Thymus (tissue), 11 donors: Measurements from ENCODE around the gene RIMS3. TPM values are rescaled to one million over a fixed set of nuclear protein-coding genes. Genes with fewer than 3 reads are reported as not detected.
A peak's percentile ranks its signal among the peaks of the same experiment; 100 is the strongest.

Source experiments
- DNase-seq, 9 donors: peaks; one replicate each; pipeline ENCODE4 v3.0.0-alpha.2; 2013; ENCODE audit warnings: low spot score in 9 of 9, low read depth in 6 of 9, missing footprints in 1 of 9
- H3K27ac ChIP-seq, 2 donors: one replicate each; pipeline ENCODE4 v1.5.1; 2013; ENCODE audit warnings: control low read depth in 1 of 2, low read depth in 1 of 2, low read length in 1 of 2, mild to moderate bottlenecking in 1 of 2, moderate library complexity in 1 of 2
- H3K27me3 ChIP-seq, 2 donors: one replicate each; pipeline ENCODE4 v1.5.1; 2013; ENCODE audit warnings: low read length in 1 of 2; ENCODE audit not compliant: control insufficient read depth in 2 of 2, insufficient read depth in 1 of 2
- H3K36me3 ChIP-seq, 2 donors: one replicate each; pipeline ENCODE4 v1.5.1; 2013; ENCODE audit warnings: low read length in 1 of 2, mild to moderate bottlenecking in 1 of 2, moderate library complexity in 1 of 2; ENCODE audit not compliant: control insufficient read depth in 2 of 2, insufficient read depth in 2 of 2
- H3K4me1 ChIP-seq, 2 donors: one replicate each; pipeline ENCODE4 v1.5.1; 2013; ENCODE audit warnings: low read length in 2 of 2; ENCODE audit not compliant: control insufficient read depth in 2 of 2, insufficient read depth in 2 of 2
- H3K4me3 ChIP-seq, 2 donors: one replicate each; pipeline ENCODE4 v1.5.1; 2013; ENCODE audit warnings: low read length in 2 of 2, control low read depth in 1 of 2, mild to moderate bottlenecking in 1 of 2
- H3K9me3 ChIP-seq, 2 donors: one replicate each; pipeline ENCODE4 v1.5.1; 2013; ENCODE audit warnings: low read length in 1 of 2, mild to moderate bottlenecking in 1 of 2; ENCODE audit not compliant: control insufficient read depth in 2 of 2, insufficient read depth in 1 of 2
- WGBS: extraction: QIAGEN DNeasy Blood & Tissue Kit; methylation state at CpG from one replicate; pipeline ENCODE4 v1.1.7; 2013; 5-methylcytosine and 5-hydroxymethylcytosine counted together
- polyA plus RNA-seq: library from polyadenylated mRNA; stranded (reverse); fragments of 200-250 nt; gene quantifications from one replicate; pipeline ENCODE4 v1.2.3, GENCODE V29; 2013
- total RNA-seq: library from RNA; stranded (reverse); fragments of 120-200 nt; gene quantifications from one replicate; pipeline ENCODE4 v1.2.4, GENCODE V29; 2013
- donor health status: healthy.

The RIMS3 gene
- total and polyA plus RNA-seq, 2 donors = 2.1 to 3.8 TPM

GRCh38 chr1:40662864-40663263 is 2.6 kb downstream of the RIMS3 start:
- H3K27ac ChIP-seq = peak overlapping the region in 1 of 2 donors; percentile 83

GRCh38 chr1:40662151-40662550 is 3.3 kb downstream of the RIMS3 start:
- Histone ChIP-seq H3K4me3 (no peak overlapping the region), H3K36me3 (no peaks in the 10 kb centered on the region), H3K4me1 (peaks cover 39 to 68% of the 10 kb centered on the region in 2 donors), H3K9me3 (peaks cover 0 to 3% of the 10 kb centered on the region in 2 donors), H3K27ac (no peak overlapping the region), H3K27me3 (peaks cover 0 to 4% of the 10 kb centered on the region in 2 donors)
- 93% methylated on average over 6 of the region's 6 CpGs for WGBS
- DNase-seq = no peak

More at GRCh38 chr1:40662864-40663263, 2.6 kb downstream of the RIMS3 start:
- no peak for DNase-seq
- 78% methylated on average over 4 of the region's 4 CpGs for WGBS
- H3K4me1 ChIP-seq = peaks cover 39 to 68% of the 10 kb centered on the region in 2 donors
- H3K36me3 ChIP-seq = no peaks in the 10 kb centered on the region
- H3K9me3 ChIP-seq = peaks cover 0 to 3% of the 10 kb centered on the region in 2 donors
- peaks cover 0 to 4% of the 10 kb centered on the region in 2 donors for H3K27me3 ChIP-seq
- no peak overlapping the region for H3K4me3 ChIP-seq

- peaks cover 0 to 3% of the 10 kb centered on the region in 2 donors for H3K9me3 ChIP-seq
- H3K27me3 ChIP-seq = peaks cover 0 to 4% of the 10 kb centered on the region in 2 donors
- no peak overlapping the region for H3K4me3 ChIP-seq
- H3K27ac ChIP-seq = no peak overlapping the region
- peaks cover 39 to 68% of the 10 kb centered on the region in 2 donors for H3K4me1 ChIP-seq
- 95% methylated on average over 5 of the region's 5 CpGs for WGBS
- no peaks in the 10 kb centered on the region for H3K36me3 ChIP-seq
- DNase-seq = no peak
These were observed 3.8 kb downstream of the RIMS3 start for GRCh38 chr1:40661678-40662077.

- H3K9me3 ChIP-seq = peaks cover 0 to 3% of the 10 kb centered on the region in 2 donors
- H3K4me3 ChIP-seq = no peak overlapping the region
- H3K27ac ChIP-seq = no peak overlapping the region
- H3K4me1 ChIP-seq = peaks cover 27 to 58% of the 10 kb centered on the region in 2 donors
- no peak for DNase-seq
- peaks cover 0 to 4% of the 10 kb centered on the region in 2 donors for H3K27me3 ChIP-seq
- WGBS = 85% methylated on average over 7 of the region's 7 CpGs
- H3K36me3 ChIP-seq = no peaks in the 10 kb centered on the region
These were observed 5.9 kb downstream of the RIMS3 start for GRCh38 chr1:40659649-40659947.

GRCh38 chr1:40658751-40659648 is 6.5 kb downstream of the RIMS3 start:
- DNase-seq = no peak
- no peak overlapping the region for H3K27ac ChIP-seq
- H3K36me3 ChIP-seq = no peaks in the 10 kb centered on the region
- H3K4me3 ChIP-seq = no peak overlapping the region
- peaks cover 0 to 9% of the 10 kb centered on the region in 2 donors for H3K27me3 ChIP-seq
- H3K9me3 ChIP-seq = peaks cover 0 to 3% of the 10 kb centered on the region in 2 donors
- peaks cover 21 to 56% of the 10 kb centered on the region in 2 donors for H3K4me1 ChIP-seq
- WGBS = 86% methylated on average over 16 of the region's 16 CpGs

- H3K36me3 ChIP-seq = no peaks in the 10 kb centered on the region
- H3K4me1 ChIP-seq = peaks cover 5 to 40% of the 10 kb centered on the region in 2 donors
- DNase-seq = no peak
- H3K27me3 ChIP-seq = peaks cover 0 to 26% of the 10 kb centered on the region in 2 donors
- no peak overlapping the region for H3K4me3 ChIP-seq
- WGBS = 97% methylated on average over 7 of the region's 7 CpGs
- peaks cover 0 to 3% of the 10 kb centered on the region in 2 donors for H3K9me3 ChIP-seq
- H3K27ac ChIP-seq = no peak overlapping the region
These were observed 8.4 kb downstream of the RIMS3 start for GRCh38 chr1:40657046-40657445.

- Histone ChIP-seq H3K4me1 (peaks cover 2 to 24% of the 10 kb centered on the region in 2 donors), H3K9me3 (no peaks in the 10 kb centered on the region)
- peak in 2 of 9 donors; percentile 12 to 36 for DNase-seq
These were observed 11.5 kb downstream of the RIMS3 start for GRCh38 chr1:40653851-40654537.

GRCh38 chr1:40652979-40653378 is 12.5 kb downstream of the RIMS3 start:
- Histone ChIP-seq H3K27me3 (peaks cover 0 to 32% of the 10 kb centered on the region in 2 donors), H3K9me3 (no peaks in the 10 kb centered on the region), H3K4me1 (peaks cover 5 to 23% of the 10 kb centered on the region in 2 donors), H3K4me3 (no peak overlapping the region), H3K27ac (no peak overlapping the region), H3K36me3 (no peaks in the 10 kb centered on the region)
- WGBS = over 99% methylated on average over 4 of the region's 4 CpGs
- no peak for DNase-seq

More at GRCh38 chr1:40653851-40654537, 11.5 kb downstream of the RIMS3 start:
- H3K27me3 ChIP-seq = peaks cover 0 to 32% of the 10 kb centered on the region in 2 donors
- WGBS = 48% methylated on average over 31 of the region's 35 CpGs
- no peak overlapping the region for H3K27ac ChIP-seq
- H3K36me3 ChIP-seq = no peaks in the 10 kb centered on the region
- no peak overlapping the region for H3K4me3 ChIP-seq

GRCh38 chr1:40652468-40652867 is 13.0 kb downstream of the RIMS3 start:
- no peak for DNase-seq

More at GRCh38 chr1:40652468-40652867, 13.0 kb downstream of the RIMS3 start:
- peaks cover 5 to 23% of the 10 kb centered on the region in 2 donors for H3K4me1 ChIP-seq
- H3K4me3 ChIP-seq = no peak overlapping the region
- H3K27ac ChIP-seq = no peak overlapping the region
- no peaks in the 10 kb centered on the region for H3K9me3 ChIP-seq
- no peaks in the 10 kb centered on the region for H3K36me3 ChIP-seq
- peaks cover 0 to 32% of the 10 kb centered on the region in 2 donors for H3K27me3 ChIP-seq
- 91% methylated on average over 5 of the region's 5 CpGs for WGBS
